Mesenchymal stem cell (in vitro differentiated cells and primary cell): ENCODE measurements around the gene COL24A1.

Source experiments
- DNase-seq: peaks from one replicate; pipeline ENCODE4 v3.0.0-alpha.2; 2013
- H2AFZ ChIP-seq: one replicate; pipeline ENCODE4 v1.6.1; 2013; ENCODE audit warnings: low read depth, mild to moderate bottlenecking, control low read depth, inconsistent platforms, low read length, moderate library complexity
- H2AK5ac ChIP-seq: 2 replicates; pipeline ENCODE4 v1.6.1; 2013; ENCODE audit warnings: low read length, moderate library complexity, mild to moderate bottlenecking, inconsistent platforms; ENCODE audit not compliant: severe bottlenecking
- H2BK120ac ChIP-seq: one replicate; pipeline ENCODE4 v1.6.1; 2013; ENCODE audit warnings: low read depth, mild to moderate bottlenecking, inconsistent platforms, low read length, moderate library complexity
- H2BK12ac ChIP-seq, 2 experiments: one replicate each; pipeline ENCODE4 v1.6.1; 2013; ENCODE audit warnings: inconsistent platforms in 2 of 2, low read length in 2 of 2, mild to moderate bottlenecking in 2 of 2, moderate library complexity in 2 of 2, control low read depth in 1 of 2
- H2BK15ac ChIP-seq: one replicate; pipeline ENCODE4 v1.6.1; 2013; ENCODE audit warnings: mild to moderate bottlenecking, low read depth, inconsistent platforms; ENCODE audit not compliant: poor library complexity, severe bottlenecking
- H2BK5ac ChIP-seq: 2 replicates; pipeline ENCODE4 v1.6.1; 2013; ENCODE audit warnings: low read depth, mild to moderate bottlenecking, low read length, control low read depth, inconsistent platforms; ENCODE audit not compliant: poor library complexity, severe bottlenecking
- H3K14ac ChIP-seq, 2 experiments: one replicate each; pipeline ENCODE4 v1.6.1; 2013; ENCODE audit warnings: inconsistent platforms in 2 of 2, low read length in 2 of 2, control low read depth in 1 of 2, mild to moderate bottlenecking in 1 of 2, moderate library complexity in 1 of 2
- H3K18ac ChIP-seq, 2 experiments: one replicate each; pipeline ENCODE4 v1.6.1; 2013; ENCODE audit warnings: inconsistent platforms in 2 of 2, low read length in 2 of 2, control low read depth in 1 of 2, low read depth in 1 of 2, mild to moderate bottlenecking in 1 of 2
- H3K23ac ChIP-seq, 2 experiments: one replicate each; pipeline ENCODE4 v1.6.1; 2013; ENCODE audit warnings: inconsistent platforms in 2 of 2, low read length in 2 of 2, mild to moderate bottlenecking in 2 of 2, moderate library complexity in 2 of 2, control low read depth in 1 of 2
- H3K27ac ChIP-seq: 2 replicates; pipeline ENCODE4 v1.5.1; 2013; ENCODE audit warnings: mild to moderate bottlenecking, moderate library complexity, low read length, control low read depth, inconsistent platforms; ENCODE audit not compliant: poor library complexity, severe bottlenecking
- H3K27me3 ChIP-seq, 2 experiments: 2 replicates each; pipeline versions ENCODE4 v1.6.1 to v1.7.0; 2013; ENCODE audit warnings: low read length in 2 of 2, mild to moderate bottlenecking in 2 of 2, moderate library complexity in 2 of 2, control low read depth in 1 of 2, inconsistent platforms in 1 of 2; ENCODE audit not compliant: control insufficient read depth in 1 of 2, insufficient read depth in 1 of 2
- H3K36me3 ChIP-seq, 2 experiments: 2 replicates each; pipeline versions ENCODE4 v1.6.1 to v1.7.0; 2013; ENCODE audit warnings: low read length in 2 of 2, control low read depth in 1 of 2, inconsistent platforms in 1 of 2, low read depth in 1 of 2, mild to moderate bottlenecking in 1 of 2; ENCODE audit not compliant: insufficient read depth in 2 of 2, control insufficient read depth in 1 of 2
- H3K4ac ChIP-seq, 2 experiments: one replicate each; pipeline ENCODE4 v1.6.1; 2013; ENCODE audit warnings: inconsistent platforms in 2 of 2, low read length in 2 of 2, mild to moderate bottlenecking in 2 of 2, moderate library complexity in 2 of 2, control low read depth in 1 of 2, low read depth in 1 of 2
- H3K4me1 ChIP-seq: 2 replicates; pipeline ENCODE4 v1.6.1; 2013; ENCODE audit warnings: low read depth, low read length, control low read depth; ENCODE audit not compliant: control insufficient read depth, insufficient read depth
- H3K4me2 ChIP-seq: 2 replicates; pipeline ENCODE4 v1.6.1; 2013; ENCODE audit warnings: low read length, mild to moderate bottlenecking, inconsistent platforms; ENCODE audit not compliant: poor library complexity, severe bottlenecking
- H3K4me3 ChIP-seq, 2 experiments: 2 replicates each; pipeline versions ENCODE4 v1.5.1 to v1.7.0; 2013; ENCODE audit warnings: low read length in 2 of 2, mild to moderate bottlenecking in 2 of 2, control low read depth in 1 of 2, low read depth in 1 of 2; ENCODE audit not compliant: insufficient read depth in 1 of 2
- H3K79me1 ChIP-seq: replicated peaks from 2 replicates; pipeline ENCODE4 v1.6.1; 2013; ENCODE audit warnings: mild to moderate bottlenecking, control low read depth, low read length, inconsistent platforms; ENCODE audit not compliant: poor library complexity, severe bottlenecking
- H3K9ac ChIP-seq: 2 replicates; pipeline ENCODE4 v1.7.0; 2013; ENCODE audit warnings: mild to moderate bottlenecking, low read length, moderate library complexity
- H3K9me3 ChIP-seq: 2 replicates; pipeline ENCODE4 v1.7.0; 2013; ENCODE audit warnings: mild to moderate bottlenecking, low read length; ENCODE audit not compliant: control insufficient read depth
- H4K8ac ChIP-seq: one replicate; pipeline ENCODE4 v1.6.1; 2013; ENCODE audit warnings: inconsistent platforms, mild to moderate bottlenecking, low read length, moderate library complexity
- H4K91ac ChIP-seq: one replicate; pipeline ENCODE4 v1.6.1; 2013; ENCODE audit warnings: mild to moderate bottlenecking, low read length, inconsistent platforms
- WGBS: methylation state at CpG from one replicate; pipeline ENCODE4 v1.1.7; 2013; ENCODE audit warnings: mixed read lengths; 5-methylcytosine and 5-hydroxymethylcytosine counted together

Gene COL24A1

GRCh38 chr1:86159800-86160199, 3.2 kb upstream of the COL24A1 start:
- H3K4ac ChIP-seq: no peak overlapping the region
- no peak overlapping the region for H2AK5ac ChIP-seq
- H2BK5ac ChIP-seq: no peak overlapping the region
- H2BK15ac ChIP-seq: no peak overlapping the region
- H3K14ac ChIP-seq: no peak overlapping the region
- no peak overlapping the region for H3K4me3 ChIP-seq
- no CpG with 5 or more reads among the region's 3 CpGs for WGBS
- no peak overlapping the region for H3K18ac ChIP-seq
- H3K9me3 ChIP-seq: no peaks in the 10 kb centered on the region
- no peak overlapping the region for H4K8ac ChIP-seq
- H3K4me2 ChIP-seq: no peak overlapping the region
- H2AFZ ChIP-seq: no peak overlapping the region
- no peak overlapping the region for H3K27ac ChIP-seq
- peaks cover 6 to 10% of the 10 kb centered on the region in 2 experiments for H3K27me3 ChIP-seq
- no peak overlapping the region for H4K91ac ChIP-seq
- no peak overlapping the region for H3K9ac ChIP-seq
- no peaks in the 10 kb centered on the region for H3K36me3 ChIP-seq
- H3K79me1 ChIP-seq: no peaks in the 10 kb centered on the region
- no peak for DNase-seq
- H2BK12ac ChIP-seq: no peak overlapping the region
- no peak overlapping the region for H2BK120ac ChIP-seq
- peaks cover 19% of the 10 kb centered on the region for H3K4me1 ChIP-seq
- H3K23ac ChIP-seq: no peak overlapping the region

GRCh38 chr1:86155807-86156565, 586 bp downstream of the COL24A1 start:
- Histone ChIP-seq H3K9ac (peak overlapping the region; percentile 67), H4K91ac (no peak overlapping the region), H3K27ac (no peak overlapping the region), H2AFZ (peak overlapping the region; percentile 44), H3K14ac (no peak overlapping the region), H3K4me3 (peak overlapping the region; percentile 45 to 78), H3K9me3 (no peaks in the 10 kb centered on the region), H3K36me3 (no peaks in the 10 kb centered on the region), H2BK15ac (no peak overlapping the region), H3K27me3 (peaks cover 6 to 17% of the 10 kb centered on the region in 2 experiments), H3K4me1 (peaks cover 22% of the 10 kb centered on the region), H3K23ac (peak overlapping the region in 1 of 2 experiments; percentile 29), H3K4me2 (peak overlapping the region; percentile 92), H2BK120ac (no peak overlapping the region), H4K8ac (no peak overlapping the region), H2AK5ac (no peak overlapping the region), H3K18ac (peak overlapping the region in 1 of 2 experiments; percentile 18), H2BK5ac (no peak overlapping the region), H2BK12ac (no peak overlapping the region), H3K4ac (no peak overlapping the region), H3K79me1 (no peaks in the 10 kb centered on the region)
- 4% methylated on average over 37 of the region's 40 CpGs for WGBS
- DNase-seq: peak; percentile 44

GRCh38 chr1:86155051-86155806, 1.3 kb downstream of the COL24A1 start:
- Histone ChIP-seq H3K79me1 (no peaks in the 10 kb centered on the region), H2AK5ac (no peak overlapping the region), H3K27me3 (peaks cover 6 to 17% of the 10 kb centered on the region in 2 experiments), H3K9ac (peak overlapping the region; percentile 67), H3K4me1 (peaks cover 22% of the 10 kb centered on the region), H3K18ac (peak overlapping the region in 1 of 2 experiments; percentile 29), H2BK15ac (no peak overlapping the region), H2BK120ac (no peak overlapping the region), H3K4me3 (peak overlapping the region in 1 of 2 experiments; percentile 78), H3K9me3 (no peaks in the 10 kb centered on the region), H3K36me3 (no peaks in the 10 kb centered on the region), H3K27ac (no peak overlapping the region), H2AFZ (no peak overlapping the region), H3K23ac (peak overlapping the region in 1 of 2 experiments; percentile 40), H4K8ac (no peak overlapping the region), H3K4me2 (peak overlapping the region; percentile 92), H4K91ac (no peak overlapping the region), H3K14ac (no peak overlapping the region), H3K4ac (no peak overlapping the region), H2BK5ac (no peak overlapping the region), H2BK12ac (no peak overlapping the region)
- DNase-seq: peak; percentile 27
- 7% methylated on average over 42 of the region's 43 CpGs for WGBS

- Histone ChIP-seq H2AK5ac (no peak overlapping the region), H2BK5ac (no peak overlapping the region), H4K8ac (no peak overlapping the region), H3K27me3 (peaks cover 6 to 17% of the 10 kb centered on the region in 2 experiments), H3K14ac (no peak overlapping the region), H2BK120ac (no peak overlapping the region), H3K9ac (no peak overlapping the region), H3K79me1 (no peaks in the 10 kb centered on the region), H3K4me2 (peak overlapping the region; percentile 92), H4K91ac (no peak overlapping the region), H2AFZ (no peak overlapping the region), H3K9me3 (no peaks in the 10 kb centered on the region), H3K4ac (no peak overlapping the region), H3K4me1 (peaks cover 22% of the 10 kb centered on the region), H3K27ac (no peak overlapping the region), H3K4me3 (peak overlapping the region in 1 of 2 experiments; percentile 78), H2BK12ac (no peak overlapping the region), H3K36me3 (no peaks in the 10 kb centered on the region), H3K23ac (no peak overlapping the region), H3K18ac (no peak overlapping the region), H2BK15ac (no peak overlapping the region)
- WGBS: 11% methylated on average over 20 of the region's 20 CpGs
- peak; percentile 18 for DNase-seq
These were observed 2.0 kb downstream of the COL24A1 start for GRCh38 chr1:86154571-86155050.
